Muscle of leg (tissue), 11 donors: ENCODE results near the gene EIF6. TPM values are rescaled to one million over a fixed set of nuclear protein-coding genes. Genes with fewer than 3 reads are reported as not detected.

ENCODE experiments used
- DNase-seq: peaks from one replicate; pipeline ENCODE4 v3.0.0; 2013
- H3K27ac ChIP-seq: one replicate; pipeline ENCODE4 v1.5.1; 2013; ENCODE audit warnings: mild to moderate bottlenecking, low read length, control low read depth
- H3K27me3 ChIP-seq: one replicate; pipeline ENCODE4 v1.6.1; 2013; ENCODE audit warnings: low read length; ENCODE audit not compliant: control insufficient read depth, insufficient read depth
- H3K36me3 ChIP-seq: one replicate; pipeline ENCODE4 v1.6.1; 2013; ENCODE audit warnings: low read length; ENCODE audit not compliant: control insufficient read depth, insufficient read depth
- H3K4me1 ChIP-seq: one replicate; pipeline ENCODE4 v1.6.1; 2013; ENCODE audit warnings: low read length; ENCODE audit not compliant: control insufficient read depth, insufficient read depth
- H3K4me3 ChIP-seq: one replicate; pipeline ENCODE4 v1.5.1; 2013; ENCODE audit warnings: low read length, control low read depth
- H3K9me3 ChIP-seq: replicated peaks from 2 replicates; pipeline ENCODE4 v1.6.1; 2013; ENCODE audit warnings: low read depth, low read length; ENCODE audit not compliant: control insufficient read depth
- WGBS: methylation state at CpG from one replicate; pipeline ENCODE4 v1.1.5; 2013; ENCODE audit warnings: missing lambda C conversion rate; ENCODE audit not compliant: insufficient coverage; 5-methylcytosine and 5-hydroxymethylcytosine counted together
- polyA plus RNA-seq, 8 donors: library from polyadenylated mRNA; unstranded; fragments of 120-200 nt; gene quantifications; one replicate each; pipeline versions ENCODE4 v1.2.1 to v1.2.3, GENCODE V29; 2013; ENCODE audit warnings: inconsistent platforms in 1 of 8, low replicate concordance in 1 of 8; ENCODE audit not compliant: insufficient read length in 8 of 8, insufficient read depth in 1 of 8
- total RNA-seq: library from RNA; stranded (reverse); fragments of 120-200 nt; gene quantifications from one replicate; pipeline ENCODE4 v1.2.4, GENCODE V29; 2013

Gene EIF6
- total and polyA plus RNA-seq, 9 donors = 70.4 to 105 (median 83.9) TPM

DNA sequence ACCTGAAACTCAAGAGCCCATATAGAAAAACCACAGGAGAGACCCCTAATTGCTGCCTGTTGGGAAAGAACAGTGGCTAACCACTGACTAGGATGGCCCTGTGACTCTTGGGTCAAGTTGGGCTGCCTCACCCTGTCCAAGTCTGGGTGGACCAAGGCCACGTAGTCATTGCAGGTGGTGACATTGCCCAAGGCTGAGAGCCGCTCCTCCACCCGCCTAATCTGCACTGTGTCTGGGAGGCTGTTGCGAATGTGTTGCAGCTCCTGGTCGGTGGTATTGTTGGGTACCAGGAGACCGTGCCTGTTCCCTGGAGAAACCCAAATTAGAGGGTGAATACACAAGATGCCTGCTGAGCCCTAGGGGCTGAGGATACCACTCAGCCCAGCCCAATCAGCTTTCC is 4.0 kb downstream of the EIF6 start:
- H3K4me3 ChIP-seq = no peak overlapping the region
- no peaks in the 10 kb centered on the region for H3K9me3 ChIP-seq
- H3K36me3 ChIP-seq = peaks cover 50% of the 10 kb centered on the region
- WGBS = 94% methylated on average over 6 of the region's 6 CpGs
- H3K27me3 ChIP-seq = no peaks in the 10 kb centered on the region
- H3K27ac ChIP-seq = no peak overlapping the region
- no peak for DNase-seq
- H3K4me1 ChIP-seq = peaks cover 30% of the 10 kb centered on the region

DNA sequence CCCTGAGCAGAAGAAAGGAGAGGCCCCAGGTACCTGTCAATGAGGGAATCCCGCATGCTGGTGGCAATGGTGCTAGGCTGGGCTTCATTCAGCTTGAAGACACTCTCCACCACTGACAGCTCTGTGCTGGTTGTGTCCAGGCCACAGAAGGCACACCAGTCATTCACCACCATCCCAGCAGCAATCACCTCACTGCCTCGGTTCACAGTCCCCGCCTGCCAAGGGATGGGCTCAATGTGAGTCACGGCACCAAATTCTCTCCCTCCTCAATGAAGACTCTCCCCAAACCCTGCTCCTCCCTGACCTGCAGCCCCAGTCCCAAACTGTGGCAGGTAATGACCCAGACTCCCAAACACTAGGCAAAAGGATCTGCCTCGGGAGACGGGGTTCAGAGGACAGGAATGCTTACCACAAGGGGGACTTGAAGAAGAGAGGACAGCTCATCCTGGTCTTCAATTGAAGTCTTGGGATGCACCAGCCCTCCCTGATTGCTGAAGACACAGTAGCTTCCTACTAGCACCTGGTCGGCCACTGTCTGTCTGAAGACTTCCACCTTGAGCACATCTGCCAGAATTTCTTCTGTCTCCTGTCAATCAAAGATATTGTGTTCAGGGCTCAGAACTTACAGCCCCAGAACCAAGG is 4.9 kb downstream of the EIF6 start:
- no peaks in the 10 kb centered on the region for H3K9me3 ChIP-seq
- DNase-seq = no peak
- no peak overlapping the region for H3K4me3 ChIP-seq
- peaks cover 23% of the 10 kb centered on the region for H3K4me1 ChIP-seq
- H3K27me3 ChIP-seq = no peaks in the 10 kb centered on the region
- 88% methylated on average over 3 of the region's 7 CpGs for WGBS
- H3K27ac ChIP-seq = no peak overlapping the region
- peaks cover 54% of the 10 kb centered on the region for H3K36me3 ChIP-seq

DNA sequence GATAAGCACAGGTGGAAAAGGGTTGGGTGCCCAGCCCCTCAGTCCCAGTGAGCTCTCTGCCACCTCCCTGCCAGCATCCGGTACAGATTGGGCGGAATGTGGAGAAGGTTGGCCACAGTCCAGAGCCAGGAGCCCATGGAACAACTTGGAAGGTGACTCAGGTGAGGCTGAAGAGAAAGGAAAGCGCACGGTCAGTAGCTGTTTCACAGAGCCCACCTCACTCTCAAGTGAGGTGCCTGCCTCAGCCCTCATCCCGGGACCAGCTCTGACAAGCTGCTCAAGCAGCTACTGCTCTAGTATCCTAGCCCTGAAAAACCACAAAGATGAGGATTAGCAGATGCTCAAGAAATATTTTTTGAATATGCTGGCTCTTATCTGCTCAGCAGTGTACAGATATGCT is 5.5 kb downstream of the EIF6 start:
- Histone ChIP-seq H3K36me3 (peaks cover 57% of the 10 kb centered on the region), H3K4me1 (peaks cover 23% of the 10 kb centered on the region), H3K27me3 (no peaks in the 10 kb centered on the region), H3K9me3 (no peaks in the 10 kb centered on the region), H3K4me3 (no peak overlapping the region), H3K27ac (peak overlapping the region; percentile 79)
- WGBS = 100% methylated on average over 1 of the region's 5 CpGs
- DNase-seq = no peak

DNA sequence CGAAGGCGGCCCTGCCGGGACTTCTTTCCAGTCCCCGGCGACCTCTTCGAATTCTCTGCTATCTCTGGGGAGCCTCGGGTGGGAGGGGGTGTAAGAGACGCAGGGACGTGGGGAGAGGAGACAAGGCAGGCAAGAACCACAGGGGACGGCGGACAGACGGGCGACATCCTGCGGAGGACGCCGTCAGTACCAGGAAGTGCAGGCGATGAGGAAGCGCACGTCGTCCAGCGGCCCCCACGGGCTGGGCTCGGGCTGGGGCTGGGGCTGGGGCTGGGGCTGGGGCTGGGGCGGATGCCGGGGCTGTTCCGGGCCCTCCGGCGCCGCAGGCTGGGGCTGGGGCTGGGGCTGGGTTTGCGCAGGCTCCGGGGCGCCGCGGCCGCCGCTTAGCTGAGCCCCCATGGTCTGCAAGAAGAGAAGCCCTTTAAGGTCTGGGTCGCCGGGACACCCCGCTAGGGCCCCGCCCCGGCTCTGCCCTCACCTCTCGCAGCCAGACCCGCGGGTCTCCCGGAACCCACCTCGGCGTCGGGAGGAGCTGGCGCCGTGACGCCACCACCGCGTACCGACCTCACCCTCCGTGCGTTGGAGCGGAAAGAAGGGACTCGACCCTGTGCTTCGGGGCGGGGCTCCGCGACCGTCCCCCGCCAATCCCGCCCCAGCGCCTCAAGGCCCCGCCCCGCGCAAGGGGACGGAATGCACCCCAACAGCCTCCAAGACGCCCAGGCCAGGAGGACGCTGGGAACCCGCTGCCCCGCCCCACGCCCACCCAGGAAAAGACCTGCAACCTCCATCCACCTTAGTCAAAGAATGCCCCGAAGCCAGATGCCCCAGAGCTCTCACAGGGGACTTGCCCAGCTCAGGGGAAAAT is 6.8 kb downstream of the EIF6 start, which contains the start of gene MMP24OS:
Gene MMP24OS (minus strand): TSS at position 592 of the 865 bp plus-strand sequence. CDS start 193 bp downstream, at position 399.
- Histone ChIP-seq H3K27me3 (no peaks in the 10 kb centered on the region), H3K4me3 (peak within 1 kb of the TSS; percentile 53), H3K27ac (peak within 1 kb of the TSS; percentile 79), H3K36me3 (peaks cover 55% of the 10 kb centered on the region), H3K9me3 (no peaks in the 10 kb centered on the region), H3K4me1 (peaks cover 15% of the 10 kb centered on the region)
- peak; percentile 93 for DNase-seq
- under 1% methylated on average over 63 of the region's 76 CpGs for WGBS

DNA sequence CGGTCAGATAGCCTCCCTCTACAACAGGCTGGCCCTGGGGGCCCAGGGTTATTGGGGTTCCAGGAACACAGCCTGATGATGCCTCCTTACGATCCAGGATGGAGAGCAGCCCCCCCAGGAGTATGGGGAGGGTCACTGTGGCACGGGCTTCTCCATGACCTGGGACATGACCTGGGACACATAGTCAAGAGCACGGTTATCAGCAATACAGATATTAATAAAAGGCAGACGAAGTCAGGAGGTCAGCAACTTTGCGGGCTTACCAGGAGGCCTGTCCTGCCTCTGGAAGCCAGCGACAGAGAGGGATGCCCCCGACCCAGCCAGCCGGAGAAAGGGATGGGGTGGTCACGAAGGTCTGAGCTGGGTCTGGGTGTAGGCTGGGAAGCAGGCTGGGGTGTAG is 7.4 kb downstream of the EIF6 start:
- peak overlapping the region; percentile 79 for H3K27ac ChIP-seq
- H3K4me1 ChIP-seq = peaks cover 15% of the 10 kb centered on the region
- no peaks in the 10 kb centered on the region for H3K9me3 ChIP-seq
- DNase-seq = no peak
- peak overlapping the region; percentile 53 for H3K4me3 ChIP-seq
- H3K27me3 ChIP-seq = no peaks in the 10 kb centered on the region
- H3K36me3 ChIP-seq = peaks cover 55% of the 10 kb centered on the region
- WGBS = 3% methylated on average over 7 of the region's 10 CpGs

DNA sequence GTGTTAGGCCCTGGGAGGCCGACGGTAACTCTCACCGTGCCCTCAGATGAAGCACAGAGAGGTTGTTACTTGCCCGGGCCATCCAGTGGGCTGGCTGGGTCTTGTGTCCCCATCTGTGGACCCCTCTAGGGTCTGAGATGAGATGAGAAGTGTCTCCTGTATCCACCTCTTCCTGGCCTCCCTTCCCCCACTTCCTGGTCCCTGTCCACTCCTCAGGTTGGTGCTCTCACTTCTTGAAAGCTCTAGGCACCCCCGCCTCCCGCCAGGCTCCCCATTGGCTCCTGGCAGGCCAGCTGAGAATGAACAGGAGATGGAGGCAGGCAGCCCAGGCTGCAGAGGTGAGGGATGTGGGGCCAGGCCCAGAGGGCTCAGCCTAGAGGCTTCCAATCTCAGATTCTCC is 8.2 kb downstream of the EIF6 start:
- Histone ChIP-seq H3K4me3 (no peak overlapping the region), H3K27me3 (no peaks in the 10 kb centered on the region), H3K36me3 (peaks cover 51% of the 10 kb centered on the region), H3K27ac (peak overlapping the region; percentile 7), H3K9me3 (no peaks in the 10 kb centered on the region), H3K4me1 (peaks cover 15% of the 10 kb centered on the region)
- WGBS = no CpG with 5 or more reads among the region's 6 CpGs
- no peak for DNase-seq

DNA sequence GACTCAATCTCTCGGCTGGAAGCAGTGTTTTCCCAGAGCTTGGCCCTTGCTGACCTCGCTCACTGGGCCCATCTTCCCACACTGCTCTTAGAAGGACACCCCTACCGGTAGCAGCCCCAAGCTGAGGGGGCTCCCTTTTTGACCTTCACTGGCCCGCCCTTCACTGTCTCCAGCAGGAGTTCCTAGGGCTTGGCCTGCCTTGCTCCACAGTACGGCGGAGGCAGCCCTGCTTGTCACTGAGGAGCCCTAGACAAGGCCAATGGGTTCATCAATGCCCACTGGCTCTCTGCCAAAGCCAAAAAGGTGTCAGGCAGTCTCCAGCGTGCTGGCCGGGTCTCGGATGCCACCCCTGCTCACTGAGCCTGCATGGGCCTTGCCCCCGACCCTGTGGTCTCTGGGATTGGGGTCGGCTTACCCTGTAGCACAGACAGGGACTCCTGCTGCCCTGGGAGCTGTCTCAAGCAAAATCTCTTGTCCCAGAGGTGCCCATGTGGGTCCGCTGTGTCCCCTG is 8.8 kb downstream of the EIF6 start:
- H3K27me3 ChIP-seq = no peaks in the 10 kb centered on the region
- WGBS = 87% methylated on average over 11 of the region's 12 CpGs
- peak; percentile 19 for DNase-seq
- H3K27ac ChIP-seq = no peak overlapping the region
- no peaks in the 10 kb centered on the region for H3K9me3 ChIP-seq
- peaks cover 15% of the 10 kb centered on the region for H3K4me1 ChIP-seq
- peaks cover 46% of the 10 kb centered on the region for H3K36me3 ChIP-seq
- no peak overlapping the region for H3K4me3 ChIP-seq

DNA sequence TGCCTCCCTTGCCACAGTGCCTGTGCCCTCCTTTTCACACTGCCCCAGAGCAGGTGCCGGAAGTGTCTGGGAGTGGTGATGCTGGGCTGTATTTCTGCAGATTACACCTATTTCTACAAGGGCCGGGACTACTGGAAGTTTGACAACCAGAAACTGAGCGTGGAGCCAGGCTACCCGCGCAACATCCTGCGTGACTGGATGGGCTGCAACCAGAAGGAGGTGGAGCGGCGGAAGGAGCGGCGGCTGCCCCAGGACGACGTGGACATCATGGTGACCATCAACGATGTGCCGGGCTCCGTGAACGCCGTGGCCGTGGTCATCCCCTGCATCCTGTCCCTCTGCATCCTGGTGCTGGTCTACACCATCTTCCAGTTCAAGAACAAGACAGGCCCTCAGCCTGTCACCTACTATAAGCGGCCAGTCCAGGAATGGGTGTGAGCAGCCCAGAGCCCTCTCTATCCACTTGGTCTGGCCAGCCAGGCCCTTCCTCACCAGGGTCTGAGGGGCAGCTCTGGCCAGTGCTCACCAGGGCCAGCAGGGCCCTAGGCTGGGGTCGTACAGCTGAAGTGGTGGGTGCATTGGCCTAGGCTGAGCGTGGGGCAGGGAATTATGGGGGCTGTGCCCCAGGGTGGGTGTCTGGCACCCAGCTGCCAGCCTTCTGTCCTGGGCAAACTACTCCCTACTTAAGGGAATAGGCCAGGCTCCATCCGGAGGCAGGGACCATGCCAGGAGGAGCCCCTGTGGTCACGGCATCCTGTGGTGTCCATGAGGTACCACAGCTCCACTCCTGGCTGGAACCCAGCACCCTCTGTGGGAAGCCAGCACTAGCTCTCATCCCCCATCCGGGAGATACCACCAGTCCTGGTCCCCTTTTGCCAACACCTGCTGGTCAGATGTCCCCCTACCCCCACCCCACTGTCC is 10.1 kb downstream of the EIF6 start:
- WGBS = 92% methylated on average over 20 of the region's 24 CpGs
- DNase-seq = no peak
- no peaks in the 10 kb centered on the region for H3K9me3 ChIP-seq
- H3K27ac ChIP-seq = no peak overlapping the region
- H3K4me1 ChIP-seq = peaks cover 15% of the 10 kb centered on the region
- no peak overlapping the region for H3K4me3 ChIP-seq
- peaks cover 38% of the 10 kb centered on the region for H3K36me3 ChIP-seq
- H3K27me3 ChIP-seq = no peaks in the 10 kb centered on the region

DNA sequence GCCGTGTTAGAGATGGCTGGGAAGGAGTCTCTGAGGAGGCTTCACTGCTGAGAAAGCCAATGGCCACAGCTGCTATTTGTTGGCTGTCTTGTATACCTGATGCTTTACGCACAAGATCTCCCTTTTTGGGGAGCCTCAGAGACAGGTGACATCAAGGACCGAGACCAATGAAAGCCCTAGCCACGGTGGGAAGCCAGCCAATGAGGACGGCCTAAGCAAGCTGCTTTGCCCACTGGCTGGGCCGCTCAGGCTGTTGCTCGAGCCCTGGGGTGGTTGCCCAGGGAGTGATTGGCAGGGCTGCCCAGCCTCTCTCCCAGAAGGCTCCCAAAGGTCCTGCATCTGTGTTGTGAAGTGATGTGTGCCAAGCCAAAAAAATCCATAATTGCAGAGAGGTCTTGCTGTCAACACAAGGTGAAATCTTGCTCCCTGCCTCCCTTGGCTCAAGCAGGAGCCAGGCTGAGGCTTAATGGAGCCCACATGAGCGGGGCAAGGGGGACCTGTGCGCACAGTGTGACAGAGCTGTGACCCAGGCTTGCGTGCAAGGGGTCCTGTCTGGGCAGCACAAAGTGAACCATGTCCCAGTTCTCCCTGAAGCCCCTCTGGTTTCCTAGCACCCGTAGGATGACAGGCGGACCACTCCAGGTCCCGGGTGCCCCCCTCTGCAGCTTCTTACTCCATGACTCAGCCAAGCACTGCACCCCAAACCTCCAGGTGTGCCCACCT is 11.0 kb downstream of the EIF6 start:
- H3K27ac ChIP-seq = no peak overlapping the region
- WGBS = 64% methylated on average over 13 of the region's 13 CpGs
- DNase-seq = peak; percentile 21
- H3K36me3 ChIP-seq = peaks cover 30% of the 10 kb centered on the region
- no peaks in the 10 kb centered on the region for H3K27me3 ChIP-seq
- H3K4me3 ChIP-seq = no peak overlapping the region
- peaks cover 13% of the 10 kb centered on the region for H3K4me1 ChIP-seq
- no peaks in the 10 kb centered on the region for H3K9me3 ChIP-seq
